NT2/D1 (cell line): Measurements from ENCODE around the gene APMAP.

Experiments used
- DNase-seq: peaks from one replicate; pipeline ENCODE4 v3.0.0-alpha.2; 2011; ENCODE audit warnings: low read depth, low spot score
- H3K27me3 ChIP-seq: 2 replicates; pipeline ENCODE4 v1.6.0; 2011; ENCODE audit warnings: mild to moderate bottlenecking; ENCODE audit not compliant: insufficient read length, insufficient read depth
- H3K36me3 ChIP-seq: 2 replicates; pipeline ENCODE4 v1.6.1; 2011; ENCODE audit warnings: mild to moderate bottlenecking, low read length, mixed read lengths; ENCODE audit not compliant: insufficient read depth, insufficient read length
- H3K4me1 ChIP-seq: 2 replicates; pipeline ENCODE4 v1.5.1; 2011; ENCODE audit not compliant: insufficient read depth, insufficient read length
- H3K4me3 ChIP-seq: 2 replicates; pipeline ENCODE4 v1.5.1; 2011; ENCODE audit warnings: low read depth; ENCODE audit not compliant: insufficient read length
- H3K9ac ChIP-seq: 2 replicates; pipeline ENCODE4 v1.6.0; 2011; ENCODE audit warnings: low read depth; ENCODE audit not compliant: insufficient read length
- H3K9me3 ChIP-seq: 2 replicates; pipeline ENCODE4 v1.5.1; 2011; ENCODE audit warnings: mild to moderate bottlenecking, low read length; ENCODE audit not compliant: insufficient read depth
- SUZ12 ChIP-seq: IDR thresholded peaks from 2 replicates; pipeline ENCODE4 v1.6.1; 2011; ENCODE audit not compliant: insufficient read length, insufficient read depth; ENCODE audit errors: extremely low read depth
- YY1 ChIP-seq: IDR thresholded peaks from 2 replicates; pipeline ENCODE4 v1.6.1; 2011; ENCODE audit not compliant: insufficient read length, insufficient read depth
- ZNF274 ChIP-seq: IDR thresholded peaks from 2 replicates; pipeline ENCODE4 v1.6.1; 2011; ENCODE audit warnings: mild to moderate bottlenecking, low read depth, low read length

The APMAP gene

GRCh38 chr20:25030649-25031207 lies 38.2 kb upstream of the APMAP start:
- Histone ChIP-seq H3K4me1 (peaks cover 5% of the 10 kb centered on the region), H3K9me3 (no peaks in the 10 kb centered on the region; the same call in 1 of the 2 replicates), H3K27me3 (peaks cover 7% of the 10 kb centered on the region), H3K36me3 (no peaks in the 10 kb centered on the region), H3K4me3 (no peak overlapping the region), H3K9ac (no peak overlapping the region)
- no peak for DNase-seq
- TF ChIP-seq SUZ12: no peak
- TF ChIP-seq YY1: no peak
- TF ChIP-seq ZNF274: no peak

- Histone ChIP-seq H3K4me3 (no peak overlapping the region), H3K36me3 (no peaks in the 10 kb centered on the region), H3K4me1 (peaks cover 5% of the 10 kb centered on the region), H3K27me3 (peaks cover 7% of the 10 kb centered on the region), H3K9me3 (no peaks in the 10 kb centered on the region; the same call in 1 of the 2 replicates), H3K9ac (no peak overlapping the region)
- TF ChIP-seq ZNF274 (no peak), YY1 (no peak), SUZ12 (no peak)
- no peak for DNase-seq
Observed at GRCh38 chr20:25030007-25030648, 37.6 kb upstream of the APMAP start.

- Histone ChIP-seq H3K4me1 (no peaks in the 10 kb centered on the region), H3K4me3 (no peak overlapping the region), H3K27me3 (no peaks in the 10 kb centered on the region), H3K36me3 (no peaks in the 10 kb centered on the region), H3K9ac (no peak overlapping the region), H3K9me3 (no peaks in the 10 kb centered on the region)
- no peak for DNase-seq
- no peak for TF ChIP-seq ZNF274
Observed at GRCh38 chr20:25025986-25026605, 33.5 kb upstream of the APMAP start.

- H3K4me3 ChIP-seq: no peak overlapping the region
- no peaks in the 10 kb centered on the region for H3K4me1 ChIP-seq
- DNase-seq: no peak
- no peaks in the 10 kb centered on the region for H3K27me3 ChIP-seq
- no peak for TF ChIP-seq YY1
- TF ChIP-seq SUZ12: no peak
- TF ChIP-seq ZNF274: no peak
- H3K9me3 ChIP-seq: no peaks in the 10 kb centered on the region
- no peaks in the 10 kb centered on the region for H3K36me3 ChIP-seq
- H3K9ac ChIP-seq: no peak overlapping the region
Observed at GRCh38 chr20:25025091-25025861, 32.7 kb upstream of the APMAP start.

GRCh38 chr20:25024171-25024570 lies 31.6 kb upstream of the APMAP start:
- no peak for TF ChIP-seq YY1
- TF ChIP-seq ZNF274: no peak
- no peak for TF ChIP-seq SUZ12
- Histone ChIP-seq H3K9me3 (no peaks in the 10 kb centered on the region), H3K9ac (no peak overlapping the region), H3K27me3 (no peaks in the 10 kb centered on the region), H3K4me1 (no peaks in the 10 kb centered on the region), H3K4me3 (no peak overlapping the region), H3K36me3 (no peaks in the 10 kb centered on the region)
- DNase-seq: no peak

GRCh38 chr20:25023356-25023755 lies 30.8 kb upstream of the APMAP start:
- TF ChIP-seq YY1: no peak
- TF ChIP-seq ZNF274: no peak
- TF ChIP-seq SUZ12: no peak
- Histone ChIP-seq H3K4me1 (no peaks in the 10 kb centered on the region), H3K36me3 (no peaks in the 10 kb centered on the region), H3K9me3 (no peaks in the 10 kb centered on the region), H3K27me3 (no peaks in the 10 kb centered on the region), H3K4me3 (no peak overlapping the region), H3K9ac (no peak overlapping the region)
- no peak for DNase-seq

- no peaks in the 10 kb centered on the region for H3K36me3 ChIP-seq
- TF ChIP-seq ZNF274 (no peak), SUZ12 (no peak), YY1 (no peak)
- no peaks in the 10 kb centered on the region for H3K9me3 ChIP-seq
- no peak for DNase-seq
- H3K27me3 ChIP-seq: no peaks in the 10 kb centered on the region
- no peak overlapping the region for H3K9ac ChIP-seq
- H3K4me1 ChIP-seq: no peaks in the 10 kb centered on the region
- no peak overlapping the region for H3K4me3 ChIP-seq
Observed at GRCh38 chr20:25022680-25023079, 30.1 kb upstream of the APMAP start.
